SK-N-SH treated with all-trans-retinoic acid at 6 μM for 48 hours (cell line): ENCODE results near the gene SART3.

Source experiments
- ATAC-seq: fragments of 200-7000 bp; cut with Tn5 transposase; 3 replicates; pipeline ENCODE4 v1.9.1; 2020; ENCODE audit warnings: mild to moderate bottlenecking, moderate library complexity
- ARNTL ChIP-seq: fragments of 450-650 bp; formaldehyde crosslinking; IDR thresholded peaks from 2 replicates; pipeline ENCODE4 v1.5.0; 2020; ENCODE audit warnings: low read depth, mild to moderate bottlenecking, moderate library complexity, borderline replicate concordance
- BACH2 ChIP-seq: fragments of 250-450 bp; sonication (Bioruptor Pico); IDR thresholded peaks from 2 replicates; pipeline ENCODE4 v1.9.0; 2021; ENCODE audit warnings: mild to moderate bottlenecking, borderline replicate concordance
- CREB5 ChIP-seq: fragments of 250-450 bp; sonication (Bioruptor Pico); IDR thresholded peaks from 2 replicates; pipeline ENCODE4 v1.5.1; 2020; ENCODE audit warnings: low read depth, mild to moderate bottlenecking, moderate library complexity
- CSDC2 ChIP-seq: fragments of 250-450 bp; sonication (Bioruptor Pico); IDR thresholded peaks from 2 replicates; pipeline ENCODE4 v1.5.0; 2020; ENCODE audit warnings: mild to moderate bottlenecking, moderate library complexity
- CSRNP3 ChIP-seq: fragments of 250-450 bp; sonication (Bioruptor Pico); IDR thresholded peaks from 2 replicates; pipeline ENCODE4 v1.5.1; 2021; ENCODE audit warnings: mild to moderate bottlenecking, moderate library complexity
- ESRRG ChIP-seq: fragments of 250-450 bp; sonication (Bioruptor Pico); IDR thresholded peaks from 2 replicates; pipeline ENCODE4 v1.6.1; 2021; ENCODE audit warnings: mild to moderate bottlenecking
- GLIS3 ChIP-seq: fragments of 250-450 bp; sonication (Bioruptor Pico); IDR thresholded peaks from 2 replicates; pipeline ENCODE4 v1.5.0; 2020; ENCODE audit warnings: mild to moderate bottlenecking, moderate library complexity
- OSR1 ChIP-seq: fragments of 250-450 bp; sonication (Bioruptor Pico); IDR thresholded peaks from 2 replicates; pipeline ENCODE4 v1.8.0; 2022; ENCODE audit warnings: moderate library complexity, mild to moderate bottlenecking, inconsistent platforms
- PATZ1 ChIP-seq: fragments of 250-450 bp; sonication (Bioruptor Pico); IDR thresholded peaks from 2 replicates; pipeline ENCODE4 v1.8.0; 2020; ENCODE audit warnings: mild to moderate bottlenecking, moderate library complexity, borderline replicate concordance
- POU6F1 ChIP-seq: fragments of 250-450 bp; sonication (Bioruptor Pico); IDR thresholded peaks from 2 replicates; pipeline ENCODE4 v1.8.0; 2021; ENCODE audit warnings: low read depth, mild to moderate bottlenecking, moderate library complexity, borderline replicate concordance
- PPARA ChIP-seq: fragments of 250-450 bp; sonication (Bioruptor Pico); IDR thresholded peaks from 2 replicates; pipeline ENCODE4 v1.5.0; 2020; ENCODE audit warnings: mild to moderate bottlenecking, borderline replicate concordance
- RARB ChIP-seq: fragments of 250-450 bp; sonication (Bioruptor Pico); IDR thresholded peaks from 2 replicates; pipeline ENCODE4 v1.8.0; 2021; ENCODE audit warnings: mild to moderate bottlenecking, moderate library complexity
- SNAI2 ChIP-seq: fragments of 250-450 bp; sonication (Bioruptor Pico); IDR thresholded peaks from 2 replicates; pipeline ENCODE4 v1.5.0; 2020; ENCODE audit warnings: mild to moderate bottlenecking, moderate library complexity
- TCF4 ChIP-seq: fragments of 250-450 bp; sonication (Bioruptor Pico); IDR thresholded peaks from 2 replicates; pipeline ENCODE4 v1.8.0; 2021; ENCODE audit warnings: mild to moderate bottlenecking, moderate library complexity, borderline replicate concordance
- TSHZ2 ChIP-seq: fragments of 250-450 bp; sonication (Bioruptor Pico); IDR thresholded peaks from 2 replicates; pipeline ENCODE4 v1.5.0; 2020; ENCODE audit warnings: mild to moderate bottlenecking, moderate library complexity
- ZC3H10 ChIP-seq: fragments of 250-450 bp; sonication (Bioruptor Pico); IDR thresholded peaks from 2 replicates; pipeline ENCODE4 v1.5.1; 2021; ENCODE audit warnings: mild to moderate bottlenecking, moderate library complexity
- ZFP30 ChIP-seq: fragments of 450-650 bp; formaldehyde crosslinking; IDR thresholded peaks from 2 replicates; pipeline ENCODE4 v1.5.0; 2022; ENCODE audit warnings: mild to moderate bottlenecking, moderate library complexity
- ZNF565 ChIP-seq: fragments of 450-650 bp; formaldehyde crosslinking; conservative IDR thresholded peaks from 2 replicates; pipeline ENCODE4 v1.5.0; 2020; ENCODE audit warnings: low read depth, mild to moderate bottlenecking, moderate library complexity
- ZNF70 ChIP-seq: fragments of 450-650 bp; formaldehyde crosslinking; IDR thresholded peaks from 2 replicates; pipeline ENCODE4 v1.5.0; 2020; ENCODE audit warnings: mild to moderate bottlenecking, moderate library complexity
- ZNF8 ChIP-seq: fragments of 450-650 bp; formaldehyde crosslinking; IDR thresholded peaks from 2 replicates; pipeline ENCODE4 v1.5.0; 2020; ENCODE audit warnings: mild to moderate bottlenecking, moderate library complexity

Gene SART3

GRCh38 chr12:108511633-108512540 is 49.1 kb downstream of the SART3 start:
- TF ChIP-seq TSHZ2 (no peak), ARNTL (CRISPR knock-in tag) (no peak), POU6F1 (CRISPR knock-in tag) (no peak), ZNF70 (CRISPR knock-in tag) (no peak), CSRNP3 (CRISPR knock-in tag) (no peak), SNAI2 (CRISPR knock-in tag) (no peak), CSDC2 (CRISPR knock-in tag) (no peak), ZNF8 (CRISPR knock-in tag) (no peak), ESRRG (CRISPR knock-in tag) (no peak), ZFP30 (CRISPR knock-in tag) (no peak), ZNF565 (CRISPR knock-in tag) (no peak), RARB (no peak), CREB5 (CRISPR knock-in tag) (no peak), OSR1 (CRISPR knock-in tag) (no peak), TCF4 (CRISPR knock-in tag) (no peak), PATZ1 (CRISPR knock-in tag) (no peak), GLIS3 (CRISPR knock-in tag) (no peak), PPARA (CRISPR knock-in tag) (no peak)
- TF ChIP-seq, all 23 proteins: peak for 0
- no peak for ATAC-seq

GRCh38 chr12:108510836-108511235 is 50.1 kb downstream of the SART3 start:
- ATAC-seq: no peak

GRCh38 chr12:108509806-108510205 is 51.2 kb downstream of the SART3 start:
- ATAC-seq: no peak
- TF ChIP-seq PPARA (CRISPR knock-in tag) (no peak), PATZ1 (CRISPR knock-in tag) (no peak), CREB5 (CRISPR knock-in tag) (no peak), RARB (no peak), ZC3H10 (CRISPR knock-in tag) (no peak), TSHZ2 (no peak), ZNF70 (CRISPR knock-in tag) (no peak), BACH2 (CRISPR knock-in tag) (no peak), ZFP30 (CRISPR knock-in tag) (no peak)

More at GRCh38 chr12:108510836-108511235, 50.1 kb downstream of the SART3 start:
- no peak for TF ChIP-seq ZNF70 (CRISPR knock-in tag)
- TF ChIP-seq, all 23 proteins: peak for 0
